Adrenal gland (tissue), 12 donors: ENCODE results near the gene NUDT12. TPM values are rescaled to one million over a fixed set of nuclear protein-coding genes. Genes with fewer than 3 reads are reported as not detected.

Experiments
- DNase-seq, 7 donors: peaks; one replicate each; pipeline ENCODE4 v3.0.0-alpha.2; 2019 to 2020
- H3K27ac ChIP-seq, 5 donors: fragments of 200-600 bp; sonication (generic) in 4 of 5; 1 replicate in 3 of 5; 2 replicates in 2 of 5; pipeline versions ENCODE4 v1.5.1 to v1.8.0; 2016 to 2020; ENCODE audit warnings: mild to moderate bottlenecking in 1 of 5
- H3K27me3 ChIP-seq: fragments of 200-600 bp; 2 replicates; pipeline ENCODE4 v1.8.0; 2021
- H3K36me3 ChIP-seq, 2 donors: fragments of 200-600 bp; replicated peaks in 1 of 2; 1 replicate in 1 of 2; 2 replicates in 1 of 2; pipeline versions ENCODE4 v1.5.1 to v1.8.0; 2018 to 2022
- H3K4me1 ChIP-seq, 2 donors: fragments of 200-600 bp; replicated peaks in 1 of 2; 1 replicate in 1 of 2; 2 replicates in 1 of 2; pipeline versions ENCODE4 v1.5.1 to v1.8.0; 2018 to 2021
- H3K4me3 ChIP-seq, 4 donors: fragments of 200-600 bp; sonication (generic) in 3 of 4; one replicate each; pipeline ENCODE4 v1.5.1; 2016 to 2018
- H3K9me3 ChIP-seq, 3 donors: fragments of 200-600 bp; sonication (generic) in 1 of 3; replicated peaks in 1 of 3; 1 replicate in 2 of 3; 2 replicates in 1 of 3; pipeline versions ENCODE4 v1.5.1 to v1.8.0; 2016 to 2021
- CTCF ChIP-seq, 6 experiments: fragments of 450-650 bp in 4 of 6; fragments of 200-600 bp in 2 of 6; sonication (generic) in 1 of 6; IDR thresholded peaks; 1 replicate in 5 of 6; 2 replicates in 1 of 6; pipeline versions ENCODE4 v1.5.1 to v1.8.0; 2016 to 2021; ENCODE audit warnings: antibody characterized with exemption in 6 of 6, mild to moderate bottlenecking in 2 of 6, moderate library complexity in 1 of 6
- POLR2A ChIP-seq, 2 donors: fragments of 450-650 bp; IDR thresholded peaks; one replicate each; pipeline ENCODE4 v1.6.1; 2017; ENCODE audit warnings: antibody characterized with exemption in 2 of 2, mild to moderate bottlenecking in 2 of 2, moderate library complexity in 1 of 2
- WGBS, 4 donors: extraction: QIAGEN DNeasy Blood & Tissue Kit in 2 of 4; methylation state at CpG; one replicate each; pipeline versions ENCODE4 v1.1.5 to v1.1.7; 2013 to 2017; 5-methylcytosine and 5-hydroxymethylcytosine counted together
- intact Hi-C, 2 donors: fragments of 100-400 bp; cut with DNase I; formaldehyde crosslinking; loops; one replicate each; pipeline versions ENCODE4 v1.14.1 to v1.15.0; 2022 to 2023
- polyA plus RNA-seq, 3 donors: library from polyadenylated mRNA; stranded (reverse); fragments of 200-250 nt in 2 of 3; fragments of 350-450 nt in 1 of 3; fragmentation: Illumina TruSeq in 1 of 3; extraction: RNeasy Lipid Tissue Mini Kit (QIAGEN cat#74804) in 1 of 3; gene quantifications; one replicate each; pipeline ENCODE4 v1.2.3, GENCODE V29; 2013 to 2014
- total RNA-seq, 9 donors: library from RNA; depleted of rRNA in 4 of 9; stranded (reverse); fragments of >200 nt in 4 of 9; fragments of 120-200 nt in 1 of 9; fragmentation: NEBNext Ultra II Directional in 1 of 9; extraction: Animal tissue kit (Norgen Biotek cat#: 25700) in 1 of 9; gene quantifications; one replicate each; pipeline versions ENCODE4 v1.1.0 to v1.2.4, GENCODE V29; 2013 to 2023
- donor health status: healthy with polysubstance abuse.
- donor health status: Bipolar disorder and iron deficiency.
- donor health status: DM: yes; HTN: yes; CAD: no.
- donor health status: DM: no; HTN: no; CAD: no.
- donor health status: DM: no; HTN: no; CAD: no.
- donor health status: DM: yes; HTN: yes; CAD: no.

NUDT12 gene
- total and polyA plus RNA-seq, 12 donors = 12.1 to 47.5 (median 24.9) TPM

GRCh38 chr5:103539376-103540330 is 22.9 kb downstream of the NUDT12 start:
- TF ChIP-seq POLR2A (IDR thresholded peaks at IDR 0.05) (no peak), CTCF (IDR thresholded peaks at IDR 0.05) (no peak)
- Histone ChIP-seq H3K27ac (no peak overlapping the region), H3K36me3 (no peaks in the 10 kb centered on the region), H3K9me3 (no peaks in the 10 kb centered on the region), H3K27me3 (no peaks in the 10 kb centered on the region), H3K4me1 (no peaks in the 10 kb centered on the region), H3K4me3 (no peak overlapping the region)
- intact Hi-C loops = no loop called here
- DNase-seq = no peak
- 62 to 71% (median 65%) methylated on average over 3 of the region's 3 CpGs for WGBS, 4 donors

- no peaks in the 10 kb centered on the region for H3K4me1 ChIP-seq
- H3K4me3 ChIP-seq = no peak overlapping the region
- no peaks in the 10 kb centered on the region for H3K36me3 ChIP-seq
- WGBS, 4 donors = 72 to 79% (median 73%) methylated on average over 2 of the region's 2 CpGs
- no peak overlapping the region for H3K27ac ChIP-seq
- intact Hi-C loops = no loop called here
- DNase-seq = no peak
- H3K9me3 ChIP-seq = no peaks in the 10 kb centered on the region
- no peaks in the 10 kb centered on the region for H3K27me3 ChIP-seq
- TF ChIP-seq POLR2A (IDR thresholded peaks at IDR 0.05) (no peak), CTCF (IDR thresholded peaks at IDR 0.05) (no peak)
Observed at GRCh38 chr5:103532086-103532734, 30.4 kb downstream of the NUDT12 start.

- 48 to 54% (median 51%) methylated on average over 6 of the region's 6 CpGs for WGBS, 4 donors
- H3K36me3 ChIP-seq = no peaks in the 10 kb centered on the region
- DNase-seq = peak in 3 of 7 donors; percentile 11 to 25 (median 21)
- H3K4me3 ChIP-seq = no peak overlapping the region
- H3K27me3 ChIP-seq = no peaks in the 10 kb centered on the region
- H3K9me3 ChIP-seq = no peaks in the 10 kb centered on the region
- peaks cover 0 to 6% of the 10 kb centered on the region in 2 donors for H3K4me1 ChIP-seq
- H3K27ac ChIP-seq = no peak overlapping the region
- no peak for TF ChIP-seq POLR2A (IDR thresholded peaks at IDR 0.05)
- TF ChIP-seq CTCF (IDR thresholded peaks at IDR 0.05) = no peak
- intact Hi-C loops = no loop called here
Observed at GRCh38 chr5:103526164-103526915, 36.2 kb downstream of the NUDT12 start.

- H3K9me3 ChIP-seq = no peaks in the 10 kb centered on the region
- peaks cover 0 to 6% of the 10 kb centered on the region in 2 donors for H3K4me1 ChIP-seq
- H3K36me3 ChIP-seq = no peaks in the 10 kb centered on the region
- 33 to 47% (median 42%) methylated on average over 1 of the region's 1 CpG for WGBS, 4 donors
- H3K4me3 ChIP-seq = no peak overlapping the region
- intact Hi-C loops = no loop called here
- no peak for TF ChIP-seq POLR2A (IDR thresholded peaks at IDR 0.05)
- no peak for TF ChIP-seq CTCF (IDR thresholded peaks at IDR 0.05)
- no peak for DNase-seq
- H3K27me3 ChIP-seq = no peaks in the 10 kb centered on the region
- no peak overlapping the region for H3K27ac ChIP-seq
Observed at GRCh38 chr5:103525361-103525760, 37.2 kb downstream of the NUDT12 start.
